ENCODE data around the gene PRR33. TPM values are rescaled to one million over a fixed set of nuclear protein-coding genes. Genes with fewer than 3 reads are reported as not detected.
A peak's percentile ranks its signal among the peaks of the same experiment; 100 is the strongest.

The PRR33 gene
- total RNA-seq, 1 experiment from 2014 or later, result not detected

- intact Hi-C loops (cut with micrococcal nuclease; ENCODE audit: unreplicated experiment), result no loop called here
- CTCF ChIA-PET, result interaction anchor here (1.1 kb wide), 1 partner anchor 47 kb away, joined by 4 read pairs; no protein-coding TSS in a partner anchor
- no peaks in the 10 kb centered on the region for H3K27me3 ChIP-seq (ENCODE audit: control insufficient read depth, insufficient read depth, low read length)
- ATAC-seq, result no peak
- BruUV-seq (replicated peaks), result no TSS peak
- no peak overlapping the region for H3K4me3 ChIP-seq (ENCODE audit: low read depth in 2 of 2, low read length in 2 of 2)
- in situ Hi-C loops (cut with HindIII; ENCODE audit: low pct_unique_long_range_greater_than_20kb, low sequenced_read_pairs), result no loop called here
- H3K9me3 ChIP-seq (ENCODE audit: control insufficient read depth, insufficient read depth, low read depth, low read length), result no peaks in the 10 kb centered on the region
- POLR2A ChIA-PET, result no interaction called here
- H3K4me1 ChIP-seq (ENCODE audit: control insufficient read depth, insufficient read depth, low read length), result peaks cover 17% of the 10 kb centered on the region
- H3K27ac ChIP-seq (ENCODE audit: low read length), result no peak overlapping the region
- TF ChIP-seq TCF7L2 (IDR thresholded peaks at IDR 0.05; ENCODE audit: low read depth, low read length), result no peak
- TF ChIP-seq SIN3A (IDR thresholded peaks at IDR 0.05; ENCODE audit: borderline replicate concordance, insufficient read depth, low read depth, low read length), result no peak
- no peaks in the 10 kb centered on the region for H3K36me3 ChIP-seq (ENCODE audit: control insufficient read depth, insufficient read depth, low read length)
- DNase-seq (ENCODE audit: low read depth, low spot score), result no peak
Observed at GRCh38 chr11:1928891-1929541, 37.3 kb upstream of the PRR33 start.

- H3K27ac ChIP-seq (ENCODE audit: low read length), result no peak overlapping the region
- no peaks in the 10 kb centered on the region for H3K9me3 ChIP-seq (ENCODE audit: control insufficient read depth, insufficient read depth, low read depth, low read length)
- no peaks in the 10 kb centered on the region for H3K36me3 ChIP-seq (ENCODE audit: control insufficient read depth, insufficient read depth, low read length)
- peak; percentile 57 for ATAC-seq
- intact Hi-C loops (cut with micrococcal nuclease; ENCODE audit: unreplicated experiment) (no loop called here), in situ Hi-C loops (cut with HindIII; ENCODE audit: low pct_unique_long_range_greater_than_20kb, low sequenced_read_pairs) (no loop called here)
- no peak for DNase-seq (ENCODE audit: low read depth, low spot score)
- POLR2A ChIA-PET, result no interaction called here
- no TSS peak for BruUV-seq (replicated peaks)
- CTCF ChIA-PET, result interaction anchor here (1.1 kb wide), 1 partner anchor 46 kb away, joined by 4 read pairs; no protein-coding TSS in a partner anchor
- no peaks in the 10 kb centered on the region for H3K27me3 ChIP-seq (ENCODE audit: control insufficient read depth, insufficient read depth, low read length)
- H3K4me1 ChIP-seq (ENCODE audit: control insufficient read depth, insufficient read depth, low read length), result peaks cover 17% of the 10 kb centered on the region
- TF ChIP-seq, protein P1, sequence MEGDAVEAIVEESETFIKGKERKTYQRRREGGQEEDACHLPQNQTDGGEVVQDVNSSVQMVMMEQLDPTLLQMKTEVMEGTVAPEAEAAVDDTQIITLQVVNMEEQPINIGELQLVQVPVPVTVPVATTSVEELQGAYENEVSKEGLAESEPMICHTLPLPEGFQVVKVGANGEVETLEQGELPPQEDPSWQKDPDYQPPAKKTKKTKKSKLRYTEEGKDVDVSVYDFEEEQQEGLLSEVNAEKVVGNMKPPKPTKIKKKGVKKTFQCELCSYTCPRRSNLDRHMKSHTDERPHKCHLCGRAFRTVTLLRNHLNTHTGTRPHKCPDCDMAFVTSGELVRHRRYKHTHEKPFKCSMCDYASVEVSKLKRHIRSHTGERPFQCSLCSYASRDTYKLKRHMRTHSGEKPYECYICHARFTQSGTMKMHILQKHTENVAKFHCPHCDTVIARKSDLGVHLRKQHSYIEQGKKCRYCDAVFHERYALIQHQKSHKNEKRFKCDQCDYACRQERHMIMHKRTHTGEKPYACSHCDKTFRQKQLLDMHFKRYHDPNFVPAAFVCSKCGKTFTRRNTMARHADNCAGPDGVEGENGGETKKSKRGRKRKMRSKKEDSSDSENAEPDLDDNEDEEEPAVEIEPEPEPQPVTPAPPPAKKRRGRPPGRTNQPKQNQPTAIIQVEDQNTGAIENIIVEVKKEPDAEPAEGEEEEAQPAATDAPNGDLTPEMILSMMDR (IDR thresholded peaks at IDR 0.05), result no peak
- no peak for TF ChIP-seq TCF7L2 (IDR thresholded peaks at IDR 0.05; ENCODE audit: low read depth, low read length)
- no peak for TF ChIP-seq SIN3A (IDR thresholded peaks at IDR 0.05; ENCODE audit: borderline replicate concordance, insufficient read depth, low read depth, low read length)
- no peak for TF ChIP-seq POLR2AphosphoS5 (IDR thresholded peaks at IDR 0.05; ENCODE audit: low read depth, low read length)
- TF ChIP-seq, protein P2, sequence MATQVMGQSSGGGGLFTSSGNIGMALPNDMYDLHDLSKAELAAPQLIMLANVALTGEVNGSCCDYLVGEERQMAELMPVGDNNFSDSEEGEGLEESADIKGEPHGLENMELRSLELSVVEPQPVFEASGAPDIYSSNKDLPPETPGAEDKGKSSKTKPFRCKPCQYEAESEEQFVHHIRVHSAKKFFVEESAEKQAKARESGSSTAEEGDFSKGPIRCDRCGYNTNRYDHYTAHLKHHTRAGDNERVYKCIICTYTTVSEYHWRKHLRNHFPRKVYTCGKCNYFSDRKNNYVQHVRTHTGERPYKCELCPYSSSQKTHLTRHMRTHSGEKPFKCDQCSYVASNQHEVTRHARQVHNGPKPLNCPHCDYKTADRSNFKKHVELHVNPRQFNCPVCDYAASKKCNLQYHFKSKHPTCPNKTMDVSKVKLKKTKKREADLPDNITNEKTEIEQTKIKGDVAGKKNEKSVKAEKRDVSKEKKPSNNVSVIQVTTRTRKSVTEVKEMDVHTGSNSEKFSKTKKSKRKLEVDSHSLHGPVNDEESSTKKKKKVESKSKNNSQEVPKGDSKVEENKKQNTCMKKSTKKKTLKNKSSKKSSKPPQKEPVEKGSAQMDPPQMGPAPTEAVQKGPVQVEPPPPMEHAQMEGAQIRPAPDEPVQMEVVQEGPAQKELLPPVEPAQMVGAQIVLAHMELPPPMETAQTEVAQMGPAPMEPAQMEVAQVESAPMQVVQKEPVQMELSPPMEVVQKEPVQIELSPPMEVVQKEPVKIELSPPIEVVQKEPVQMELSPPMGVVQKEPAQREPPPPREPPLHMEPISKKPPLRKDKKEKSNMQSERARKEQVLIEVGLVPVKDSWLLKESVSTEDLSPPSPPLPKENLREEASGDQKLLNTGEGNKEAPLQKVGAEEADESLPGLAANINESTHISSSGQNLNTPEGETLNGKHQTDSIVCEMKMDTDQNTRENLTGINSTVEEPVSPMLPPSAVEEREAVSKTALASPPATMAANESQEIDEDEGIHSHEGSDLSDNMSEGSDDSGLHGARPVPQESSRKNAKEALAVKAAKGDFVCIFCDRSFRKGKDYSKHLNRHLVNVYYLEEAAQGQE (IDR thresholded peaks at IDR 0.05; ENCODE audit: insufficient read depth in 1 of 2, low read depth in 2 of 2, low read length in 1 of 2), result no peak
- no peak overlapping the region for H3K4me3 ChIP-seq (ENCODE audit: low read depth in 2 of 2, low read length in 2 of 2)
Observed at GRCh38 chr11:1928470-1928890, 36.8 kb upstream of the PRR33 start.

- intact Hi-C loops (cut with micrococcal nuclease; ENCODE audit: unreplicated experiment), result no loop called here
- no peaks in the 10 kb centered on the region for H3K36me3 ChIP-seq (ENCODE audit: control insufficient read depth, insufficient read depth, low read length)
- no peak for DNase-seq (ENCODE audit: low read depth, low spot score)
- peak; percentile 7 for ATAC-seq
- H3K27ac ChIP-seq (ENCODE audit: low read length), result no peak overlapping the region
- no peaks in the 10 kb centered on the region for H3K27me3 ChIP-seq (ENCODE audit: control insufficient read depth, insufficient read depth, low read length)
- in situ Hi-C loops (cut with HindIII; ENCODE audit: low pct_unique_long_range_greater_than_20kb, low sequenced_read_pairs), result no loop called here
- TF ChIP-seq TCF7L2 (IDR thresholded peaks at IDR 0.05; ENCODE audit: low read depth, low read length), result no peak
- TF ChIP-seq, protein P1 (IDR thresholded peaks at IDR 0.05), result no peak
- ChIA-PET POLR2A (no interaction called here), CTCF (interaction anchor here (0.6 to 1.1 kb wide), 2 partner anchors 16 to 46 kb away, joined by 4 to 5 read pairs; no protein-coding TSS in a partner anchor)
- no peaks in the 10 kb centered on the region for H3K9me3 ChIP-seq (ENCODE audit: control insufficient read depth, insufficient read depth, low read depth, low read length)
- H3K4me3 ChIP-seq (ENCODE audit: low read depth in 2 of 2, low read length in 2 of 2), result no peak overlapping the region
- peaks cover 17% of the 10 kb centered on the region for H3K4me1 ChIP-seq (ENCODE audit: control insufficient read depth, insufficient read depth, low read length)
- no TSS peak for BruUV-seq (replicated peaks)
Observed at GRCh38 chr11:1927848-1928469, 36.3 kb upstream of the PRR33 start.

Data from Panc1 (cell line).